Esophagus muscularis mucosa (tissue), 3 donors: ENCODE data around the gene EIF4A2.

ENCODE experiments used
- POLR2AphosphoS5 ChIP-seq, 2 donors: sonication (generic); formaldehyde crosslinking; IDR thresholded peaks; one replicate each; pipeline ENCODE4 v1.6.1; 2017; ENCODE audit warnings: antibody characterized with exemption in 2 of 2
- TF ChIP-seq, protein P1 (sequence below), 3 experiments: fragments of 200-600 bp in 2 of 3; fragments of 450-650 bp in 1 of 3; sonication (generic) in 2 of 3; IDR thresholded peaks; one replicate each; pipeline ENCODE4 v1.5.1; 2017 to 2019; ENCODE audit warnings: antibody characterized with exemption in 3 of 3, mild to moderate bottlenecking in 2 of 3, moderate library complexity in 1 of 3

DNA sequence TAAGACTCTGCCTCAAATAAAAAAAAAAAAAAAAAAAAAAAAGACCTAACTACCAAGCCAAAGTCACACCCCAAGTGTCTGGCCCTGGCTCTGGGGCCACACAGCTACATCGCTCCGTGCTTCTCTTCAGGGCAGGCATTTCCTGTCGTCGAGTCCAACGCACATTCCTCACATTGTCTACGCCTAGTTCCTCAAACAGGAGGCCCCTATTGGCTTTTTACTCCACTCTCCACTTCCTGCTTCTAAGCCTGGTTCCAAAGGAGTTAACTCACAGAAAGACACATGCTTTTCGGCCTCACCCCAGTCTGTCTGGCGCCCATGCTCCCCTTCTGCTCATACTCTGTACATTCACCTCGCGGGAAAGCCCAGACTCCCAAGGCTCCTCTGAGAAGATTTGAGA lies 37.4 kb upstream of the EIF4A2 start:
- TF ChIP-seq, protein P1, sequence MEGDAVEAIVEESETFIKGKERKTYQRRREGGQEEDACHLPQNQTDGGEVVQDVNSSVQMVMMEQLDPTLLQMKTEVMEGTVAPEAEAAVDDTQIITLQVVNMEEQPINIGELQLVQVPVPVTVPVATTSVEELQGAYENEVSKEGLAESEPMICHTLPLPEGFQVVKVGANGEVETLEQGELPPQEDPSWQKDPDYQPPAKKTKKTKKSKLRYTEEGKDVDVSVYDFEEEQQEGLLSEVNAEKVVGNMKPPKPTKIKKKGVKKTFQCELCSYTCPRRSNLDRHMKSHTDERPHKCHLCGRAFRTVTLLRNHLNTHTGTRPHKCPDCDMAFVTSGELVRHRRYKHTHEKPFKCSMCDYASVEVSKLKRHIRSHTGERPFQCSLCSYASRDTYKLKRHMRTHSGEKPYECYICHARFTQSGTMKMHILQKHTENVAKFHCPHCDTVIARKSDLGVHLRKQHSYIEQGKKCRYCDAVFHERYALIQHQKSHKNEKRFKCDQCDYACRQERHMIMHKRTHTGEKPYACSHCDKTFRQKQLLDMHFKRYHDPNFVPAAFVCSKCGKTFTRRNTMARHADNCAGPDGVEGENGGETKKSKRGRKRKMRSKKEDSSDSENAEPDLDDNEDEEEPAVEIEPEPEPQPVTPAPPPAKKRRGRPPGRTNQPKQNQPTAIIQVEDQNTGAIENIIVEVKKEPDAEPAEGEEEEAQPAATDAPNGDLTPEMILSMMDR (IDR thresholded peaks at IDR 0.05), result no peak
- TF ChIP-seq POLR2AphosphoS5 (IDR thresholded peaks at IDR 0.05), result no peak
